GM12874 (cell line): ENCODE measurements around the gene AMH.

Experiments
- TF ChIP-seq, protein P1 (sequence below): IDR thresholded peaks from 2 replicates; pipeline ENCODE4 v1.5.1; 2011; ENCODE audit warnings: low read depth, mild to moderate bottlenecking, control low read depth, low read length, moderate library complexity; ENCODE audit not compliant: insufficient read depth

AMH gene

GRCh38 chr19:2249010-2249866 is at the start of gene AMH:
TSS of gene AMH (plus strand) at chr19:2249323. CDS start at chr19:2249333, 10 bp downstream.
- TF ChIP-seq, protein P1, sequence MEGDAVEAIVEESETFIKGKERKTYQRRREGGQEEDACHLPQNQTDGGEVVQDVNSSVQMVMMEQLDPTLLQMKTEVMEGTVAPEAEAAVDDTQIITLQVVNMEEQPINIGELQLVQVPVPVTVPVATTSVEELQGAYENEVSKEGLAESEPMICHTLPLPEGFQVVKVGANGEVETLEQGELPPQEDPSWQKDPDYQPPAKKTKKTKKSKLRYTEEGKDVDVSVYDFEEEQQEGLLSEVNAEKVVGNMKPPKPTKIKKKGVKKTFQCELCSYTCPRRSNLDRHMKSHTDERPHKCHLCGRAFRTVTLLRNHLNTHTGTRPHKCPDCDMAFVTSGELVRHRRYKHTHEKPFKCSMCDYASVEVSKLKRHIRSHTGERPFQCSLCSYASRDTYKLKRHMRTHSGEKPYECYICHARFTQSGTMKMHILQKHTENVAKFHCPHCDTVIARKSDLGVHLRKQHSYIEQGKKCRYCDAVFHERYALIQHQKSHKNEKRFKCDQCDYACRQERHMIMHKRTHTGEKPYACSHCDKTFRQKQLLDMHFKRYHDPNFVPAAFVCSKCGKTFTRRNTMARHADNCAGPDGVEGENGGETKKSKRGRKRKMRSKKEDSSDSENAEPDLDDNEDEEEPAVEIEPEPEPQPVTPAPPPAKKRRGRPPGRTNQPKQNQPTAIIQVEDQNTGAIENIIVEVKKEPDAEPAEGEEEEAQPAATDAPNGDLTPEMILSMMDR = no peak

- TF ChIP-seq, protein P1 = no peak
Observed at GRCh38 chr19:2199861-2200623, 49.1 kb upstream of the AMH start.

DNA sequence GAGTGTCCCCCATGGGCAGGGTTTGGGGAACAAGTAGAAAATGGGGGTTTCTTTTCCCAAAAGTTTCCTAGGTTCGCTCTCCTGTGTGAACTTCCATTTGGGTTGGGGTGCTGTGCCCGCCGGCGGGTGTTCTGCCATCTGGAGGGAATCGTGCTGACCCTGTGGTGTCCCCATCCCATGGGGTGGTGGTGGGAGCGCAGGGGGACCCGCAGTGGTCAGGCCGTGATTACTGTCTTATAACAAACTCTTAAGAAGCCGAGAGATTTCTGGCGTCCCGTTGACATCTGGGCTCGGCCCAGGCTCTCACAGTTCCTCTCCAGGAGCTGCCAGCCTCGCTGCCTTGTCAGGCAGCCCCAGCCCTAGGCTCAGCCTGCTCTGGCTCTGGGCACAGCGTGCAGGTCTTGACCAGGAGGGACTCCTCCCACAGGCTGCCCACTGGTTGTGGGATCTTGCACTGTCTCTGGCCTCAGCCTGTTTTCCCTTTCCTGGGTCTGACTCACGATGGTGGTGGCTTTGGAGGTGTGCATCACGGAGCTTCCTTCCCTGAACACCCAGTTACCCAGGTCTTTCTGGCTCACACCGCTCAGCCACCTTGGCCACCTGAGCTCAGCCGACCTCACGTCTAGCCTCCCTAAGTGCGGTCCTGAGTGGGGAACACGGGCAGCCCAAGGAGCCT is 47.5 kb upstream of the AMH start:
- TF ChIP-seq, protein P1 = no peak

DNA sequence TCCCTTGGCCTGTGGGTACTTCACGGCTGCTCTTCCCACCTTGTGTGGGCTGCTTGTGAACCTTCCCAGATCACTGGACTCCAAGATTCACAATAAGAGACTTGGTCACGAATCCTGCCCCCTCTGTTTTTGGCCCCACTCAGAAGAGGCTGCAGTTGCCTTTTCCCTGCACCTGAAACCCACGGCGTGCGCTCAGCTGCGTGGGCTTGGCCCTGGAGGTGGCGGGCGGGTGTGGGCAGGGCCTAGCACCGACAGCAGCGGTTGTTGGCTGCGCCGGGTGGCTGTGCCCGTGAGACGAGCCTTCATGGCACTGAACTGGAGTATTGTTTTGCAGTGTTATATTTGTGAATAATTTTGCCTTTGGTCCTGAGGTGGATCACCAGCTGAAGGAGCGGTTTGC is 46.8 kb upstream of the AMH start:
- TF ChIP-seq, protein P1 = no peak

DNA sequence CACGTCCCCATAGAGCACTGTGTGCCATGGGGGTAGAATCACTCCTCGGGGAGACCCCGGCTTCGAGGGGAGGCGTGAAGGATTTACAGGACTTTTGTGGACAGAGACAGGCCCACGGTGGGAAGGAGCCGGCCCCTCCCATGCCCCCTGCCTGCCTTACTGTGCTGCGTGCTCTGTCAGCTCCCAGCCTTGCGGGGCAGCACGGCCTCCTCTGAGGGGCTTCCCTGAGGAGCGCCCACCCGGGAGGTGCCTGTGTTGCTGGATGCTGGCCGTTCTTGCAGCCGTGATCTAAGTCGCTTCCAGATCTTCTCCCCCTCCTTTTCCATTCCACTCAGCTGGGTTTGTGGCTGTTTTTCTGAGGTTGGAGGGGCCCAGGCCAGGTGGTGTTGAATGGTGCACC is 42.1 kb upstream of the AMH start:
- TF ChIP-seq, protein P1 = no peak

GRCh38 chr19:2207991-2208860 is 40.9 kb upstream of the AMH start:
- TF ChIP-seq, protein P1 = peak; percentile 34; the same call in 1 of the 2 replicates
